ENCODE data around the gene CILP2. TPM values are rescaled to one million over a fixed set of nuclear protein-coding genes. Genes with fewer than 3 reads are reported as not detected.

CILP2 gene
- total RNA-seq, 1 donor from 2014 or later = 2.2 TPM

DNA sequence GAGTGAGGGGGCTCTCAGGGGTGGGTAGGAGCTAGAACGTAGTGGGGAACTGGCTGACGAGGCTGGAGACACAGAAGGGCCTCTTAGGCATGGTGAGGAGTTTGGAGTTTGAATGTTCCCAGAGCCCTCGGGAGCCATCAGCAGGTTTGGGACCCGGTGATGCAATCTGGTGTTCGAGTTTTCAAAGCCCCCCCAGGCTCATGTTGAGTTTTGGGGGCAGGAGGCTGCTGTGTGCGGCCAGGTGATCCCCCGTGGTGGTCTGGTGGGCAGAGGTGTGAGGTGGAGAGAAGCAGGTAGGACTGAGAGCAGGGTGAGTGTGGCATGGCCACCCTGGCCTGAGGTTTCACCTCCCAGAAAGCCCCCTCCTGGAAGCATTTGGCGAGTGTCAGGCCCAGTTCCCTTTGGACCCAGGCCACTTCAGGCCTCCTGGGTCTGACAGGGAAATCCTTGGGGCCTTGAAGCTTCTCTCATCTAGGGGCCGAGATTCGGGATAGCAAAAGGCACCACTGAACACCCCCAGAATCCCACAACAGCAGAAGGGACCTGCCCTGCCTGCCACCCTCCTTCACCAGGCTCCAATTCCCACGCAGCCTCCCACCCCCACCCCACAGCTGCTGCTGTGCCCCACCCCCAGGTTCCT lies 8.2 kb upstream of the CILP2 start:
- DNase-seq (ENCODE audit: low spot score) = no peak

DNA sequence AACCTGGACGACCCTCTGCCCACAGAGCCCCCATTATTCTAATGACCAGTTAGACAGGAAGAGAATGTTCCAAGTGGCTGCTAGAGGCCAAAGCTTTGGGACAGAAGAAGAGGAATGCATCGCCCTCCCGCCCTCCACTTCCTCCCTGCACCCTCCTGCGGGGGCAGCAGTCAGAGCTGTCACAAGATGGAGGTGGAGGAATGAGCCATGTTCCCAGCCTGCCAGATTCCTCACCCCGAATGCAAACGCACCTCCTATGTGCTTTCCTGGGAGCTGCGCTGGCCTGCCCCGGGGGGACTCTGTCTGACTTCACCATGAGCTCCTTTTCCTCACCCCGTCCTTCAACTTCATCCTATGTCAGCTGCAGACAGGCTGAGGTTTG lies 7.7 kb upstream of the CILP2 start:
- DNase-seq (ENCODE audit: low spot score) = no peak

DNA sequence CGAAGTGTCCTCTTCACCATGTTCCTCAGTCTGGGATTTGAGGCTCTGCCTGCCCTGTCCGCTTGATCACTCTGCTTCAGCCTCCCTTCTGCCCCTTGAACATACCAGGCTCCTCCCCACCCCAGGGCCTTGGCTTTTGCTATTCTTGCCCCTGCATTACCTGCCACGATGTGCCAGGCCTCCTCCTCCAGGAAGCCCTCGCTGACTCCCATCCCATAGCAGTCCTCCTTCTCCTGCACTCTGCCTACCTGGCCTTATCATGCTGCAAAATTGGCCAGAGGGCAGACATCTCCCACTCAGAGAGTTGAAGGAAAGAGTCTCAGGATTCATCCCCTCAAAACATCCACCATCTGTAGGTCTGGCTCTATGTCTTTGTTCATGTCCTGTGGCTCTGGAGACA lies 7.2 kb upstream of the CILP2 start:
- no peak for DNase-seq (ENCODE audit: low spot score)

DNA sequence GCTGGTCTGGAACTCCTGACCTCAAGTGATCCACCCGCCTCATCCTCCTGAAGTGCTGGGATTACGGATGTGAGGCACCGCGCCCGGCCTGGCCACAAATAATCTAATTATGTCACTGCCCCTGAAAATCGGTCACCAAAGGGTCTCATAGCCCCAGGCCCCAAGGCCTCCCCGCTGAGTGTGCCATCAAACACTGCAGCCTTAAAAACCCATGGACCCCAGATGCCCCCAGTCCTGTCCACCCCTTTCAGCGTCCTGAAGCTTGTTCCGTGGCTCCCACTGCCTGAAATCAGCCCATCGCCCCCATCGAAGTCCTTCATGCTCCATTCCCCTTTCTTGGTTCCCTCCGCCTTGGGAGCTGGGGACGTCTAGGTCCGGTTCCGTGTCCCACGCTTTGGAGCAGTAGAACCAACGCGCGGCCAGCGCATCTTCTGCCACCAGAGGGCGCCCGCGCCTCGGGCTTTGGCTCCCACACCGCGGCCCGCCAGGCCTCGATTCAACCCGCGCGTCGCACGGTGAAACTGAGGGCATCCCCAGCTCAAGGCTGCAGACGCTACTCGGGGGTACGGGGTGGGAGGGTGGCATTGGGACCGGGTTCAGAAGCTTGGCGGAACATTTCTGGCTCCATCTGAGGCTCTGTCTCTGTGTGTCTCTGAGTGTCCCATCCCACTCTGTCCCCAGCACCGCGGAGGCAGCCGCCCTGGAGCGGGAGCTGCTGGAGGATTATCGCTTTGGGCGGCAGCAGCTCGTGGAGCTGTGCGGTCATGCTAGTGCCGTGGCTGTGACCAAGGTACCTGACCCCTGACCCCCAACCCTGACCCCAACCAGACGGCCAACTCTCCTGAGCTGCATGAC lies 5.9 kb upstream of the CILP2 start:
- peak; percentile 96 for DNase-seq (ENCODE audit: low spot score)

DNA sequence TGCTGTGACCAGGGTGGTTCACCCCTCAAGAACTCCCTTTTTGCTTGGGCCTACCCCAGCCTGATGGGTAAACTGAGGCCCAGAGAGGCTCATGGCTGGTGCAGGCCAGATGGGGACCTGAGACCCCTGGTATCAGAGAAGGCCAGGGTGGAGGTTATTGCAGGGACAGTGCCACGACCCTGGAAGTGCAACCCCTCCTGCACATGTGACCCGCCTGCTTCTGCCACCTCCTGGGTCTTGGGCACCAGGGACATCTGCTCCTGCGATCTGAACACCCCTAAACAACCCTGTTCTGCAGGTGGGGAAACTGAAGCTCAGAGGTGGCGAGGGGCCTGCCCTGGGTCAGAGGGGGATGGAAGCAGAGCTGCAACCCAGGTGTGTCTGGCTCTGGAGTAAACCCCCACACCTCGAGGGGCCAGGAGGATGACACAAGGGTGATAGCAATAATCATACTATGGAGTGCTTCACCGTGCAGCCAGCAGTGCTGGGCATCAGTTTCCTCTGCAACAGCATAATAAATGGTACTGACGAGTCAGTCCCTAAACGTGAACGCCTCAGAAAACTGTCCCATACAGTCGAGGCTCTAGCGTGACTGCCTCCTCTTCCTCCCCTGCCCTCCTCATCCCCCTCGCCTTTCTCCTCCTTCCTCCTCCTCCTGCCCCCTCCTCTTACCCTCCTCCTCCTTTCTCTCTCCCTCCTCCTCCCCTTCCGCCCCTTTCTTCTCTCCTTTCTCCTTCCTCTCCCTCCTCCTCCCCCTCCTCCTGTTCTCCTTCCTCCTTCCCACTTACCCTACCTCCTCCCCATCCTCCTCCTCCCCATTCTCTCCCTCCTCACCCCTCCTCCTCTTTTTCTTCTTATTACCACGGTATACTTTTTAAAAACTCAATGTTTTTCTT lies 5.0 kb upstream of the CILP2 start:
- DNase-seq (ENCODE audit: low spot score) = no peak

DNA sequence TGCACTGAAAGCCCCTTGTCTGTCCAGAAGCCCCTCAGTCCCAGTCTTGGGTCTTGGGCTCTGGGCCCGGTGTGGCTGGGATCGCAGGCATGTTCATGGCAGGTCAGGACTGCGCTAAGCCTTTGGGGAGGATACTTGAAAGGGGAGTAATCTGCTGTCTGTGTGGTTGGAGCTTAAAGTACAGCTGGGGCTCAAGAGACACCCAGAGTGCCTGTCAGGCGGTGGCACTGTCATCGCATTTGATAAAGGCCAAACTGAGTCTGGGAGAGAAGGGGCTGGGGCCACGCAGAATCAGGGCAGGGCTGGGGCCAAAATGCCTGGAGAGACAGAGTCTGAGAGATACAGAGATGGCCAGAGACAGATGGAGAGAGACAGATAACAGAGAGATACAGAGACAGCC lies 4.2 kb upstream of the CILP2 start:
- no peak for DNase-seq (ENCODE audit: low spot score)

DNA sequence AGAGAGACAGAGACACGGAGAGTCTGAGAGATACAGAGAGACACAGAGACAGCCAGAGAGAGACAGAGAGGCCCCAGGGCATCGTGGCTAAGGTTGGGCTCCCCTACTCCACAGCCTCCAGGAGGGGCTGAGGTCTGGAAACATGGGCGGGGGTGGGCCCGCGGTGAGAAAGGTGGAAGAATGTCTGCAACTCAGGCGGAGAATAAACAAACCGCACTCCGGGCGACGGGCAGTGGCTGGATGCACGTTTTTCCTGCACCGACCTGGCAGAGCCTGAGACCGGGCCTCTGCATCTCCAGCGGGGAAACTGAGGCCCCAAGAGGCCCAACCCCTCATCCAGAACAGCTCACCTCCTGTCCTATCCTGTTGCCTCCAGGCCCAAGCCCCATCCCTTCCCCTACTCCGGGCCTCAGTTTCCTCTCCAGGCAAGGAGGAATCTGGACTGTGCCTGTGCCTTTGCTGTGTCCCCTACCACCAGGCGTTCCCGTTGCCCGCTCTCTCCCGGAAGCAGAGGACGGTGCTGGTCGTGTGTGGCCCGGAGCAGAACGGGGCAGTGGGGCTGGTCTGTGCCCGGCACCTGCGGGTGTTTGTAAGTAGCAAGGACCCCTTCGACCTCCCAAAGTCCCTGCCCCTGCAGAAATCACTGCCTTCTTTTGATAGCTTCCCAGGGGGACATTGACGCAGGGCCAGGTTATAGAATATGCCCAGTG lies 3.4 kb upstream of the CILP2 start:
- DNase-seq (ENCODE audit: low spot score) = no peak

DNA sequence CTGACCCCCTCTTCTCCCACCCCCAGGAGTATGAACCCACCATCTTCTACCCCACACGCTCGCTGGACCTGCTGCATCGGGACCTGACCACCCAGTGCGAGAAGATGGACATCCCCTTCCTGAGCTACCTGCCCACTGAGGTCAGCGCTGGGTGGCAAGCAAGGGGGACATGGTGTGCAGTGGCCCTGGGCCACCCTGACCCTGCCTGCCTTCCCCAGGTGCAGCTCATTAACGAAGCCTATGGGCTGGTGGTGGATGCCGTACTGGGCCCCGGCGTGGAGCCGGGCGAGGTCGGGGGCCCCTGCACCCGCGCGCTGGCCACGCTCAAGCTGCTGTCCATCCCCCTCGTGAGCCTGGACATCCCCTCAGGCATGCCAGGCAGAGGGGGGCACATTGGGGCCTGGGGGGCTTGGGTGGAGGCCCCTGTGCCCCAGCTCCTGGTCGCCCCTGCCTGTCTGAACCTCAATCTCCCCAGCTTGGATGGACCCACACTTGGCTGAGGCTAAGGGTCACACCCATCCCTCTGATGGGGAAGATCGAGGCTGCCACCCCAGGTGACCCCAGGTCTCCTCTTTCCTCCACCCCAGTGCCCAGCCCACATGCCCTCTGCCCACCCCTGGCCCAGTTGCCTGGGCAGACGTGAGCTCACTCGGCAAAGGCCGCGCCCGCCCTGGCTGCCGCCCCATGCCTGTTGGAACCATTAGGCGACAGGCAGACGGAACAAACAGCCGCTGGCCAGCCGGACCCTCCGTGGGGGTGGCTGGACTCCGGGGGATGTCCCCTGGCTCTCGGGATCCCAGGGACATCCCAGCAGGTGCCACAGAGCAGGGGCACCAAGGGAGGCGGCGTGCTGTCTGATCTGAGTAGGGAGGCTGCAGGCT lies 2.5 kb upstream of the CILP2 start:
- DNase-seq (ENCODE audit: low spot score) = no peak

DNA sequence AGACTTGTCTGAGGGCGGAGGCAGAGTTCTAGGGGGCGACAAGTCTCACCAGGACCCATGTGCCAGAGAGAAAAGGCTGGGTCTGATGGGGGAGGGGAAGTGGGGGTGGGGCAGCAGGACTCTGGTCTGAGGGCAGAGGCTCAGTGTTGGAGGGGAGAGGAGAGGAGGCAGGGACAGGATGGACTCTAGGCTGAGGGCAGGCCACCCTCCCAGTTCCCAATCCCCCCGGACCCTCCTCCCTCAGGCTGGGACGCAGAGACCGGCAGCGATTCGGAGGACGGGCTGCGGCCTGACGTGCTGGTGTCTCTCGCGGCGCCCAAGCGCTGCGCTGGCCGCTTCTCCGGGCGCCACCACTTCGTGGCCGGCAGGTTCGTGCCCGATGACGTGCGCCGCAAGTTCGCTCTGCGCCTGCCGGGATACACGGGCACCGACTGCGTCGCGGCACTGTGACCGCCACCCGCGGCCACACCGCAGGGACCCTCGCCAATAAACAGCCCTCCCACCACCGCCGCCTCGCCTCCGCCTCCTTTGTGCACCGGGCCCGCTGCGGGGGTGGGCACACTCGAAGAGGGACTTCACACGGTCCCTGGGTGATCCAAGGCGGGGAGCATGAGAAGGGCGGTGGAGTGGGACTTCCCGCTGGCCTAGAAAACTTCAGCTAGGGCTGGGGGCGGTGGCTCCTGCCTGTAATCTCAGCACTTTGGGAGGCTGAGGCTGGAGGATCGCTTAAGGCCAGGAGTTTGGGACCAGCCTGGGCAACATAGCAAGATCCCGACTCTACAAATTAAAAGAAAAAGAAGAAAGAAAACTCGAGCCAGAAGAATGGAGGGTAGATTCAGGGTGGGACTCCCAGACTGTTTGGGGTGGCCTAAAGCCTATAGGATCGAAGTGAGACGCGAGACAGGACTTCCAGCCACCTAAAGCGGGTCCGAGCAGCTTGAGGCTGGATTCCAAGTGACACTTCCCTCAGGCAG lies 703 bp upstream of the CILP2 start:
- DNase-seq (ENCODE audit: low spot score) = no peak

DNA sequence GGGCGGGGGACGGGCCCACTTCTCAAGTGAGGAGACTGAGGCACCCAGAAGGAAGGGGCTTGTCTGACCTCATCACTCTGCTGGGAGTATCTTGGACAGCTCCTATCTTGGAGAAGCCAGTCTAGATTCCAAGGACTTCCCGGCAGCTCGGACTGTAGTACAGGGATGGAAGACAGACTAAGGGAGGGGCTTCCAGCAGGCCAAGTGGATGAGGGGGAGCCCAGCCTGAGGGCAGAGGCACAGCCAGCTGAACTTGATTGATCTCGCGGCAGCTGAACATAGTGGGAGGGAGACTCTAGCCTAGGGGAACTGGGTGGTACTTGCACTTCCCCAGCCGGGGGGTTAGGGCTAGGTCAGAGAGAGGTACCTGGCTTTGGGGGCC lies 711 bp downstream of the CILP2 start:
- DNase-seq (ENCODE audit: low spot score) = no peak

DNA sequence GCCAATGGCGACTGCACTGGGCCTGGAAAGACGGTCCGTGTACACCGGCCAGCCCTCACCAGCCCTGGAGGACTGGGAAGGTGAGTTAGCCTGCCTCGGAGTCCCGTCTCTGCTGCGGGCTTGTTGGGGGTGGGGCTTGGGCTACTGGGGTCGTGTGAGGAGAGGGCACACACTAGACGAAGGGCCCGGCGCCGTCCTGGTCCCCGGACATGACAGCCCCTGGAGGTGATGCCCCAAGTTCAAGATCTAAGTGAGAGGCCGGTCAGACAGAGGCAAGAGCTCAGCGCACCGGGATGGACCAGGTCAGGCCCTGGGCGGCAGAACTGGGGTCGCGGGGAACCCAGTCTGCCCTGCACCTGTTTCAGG lies 1.6 kb downstream of the CILP2 start:
- DNase-seq (ENCODE audit: low spot score) = no peak

DNA sequence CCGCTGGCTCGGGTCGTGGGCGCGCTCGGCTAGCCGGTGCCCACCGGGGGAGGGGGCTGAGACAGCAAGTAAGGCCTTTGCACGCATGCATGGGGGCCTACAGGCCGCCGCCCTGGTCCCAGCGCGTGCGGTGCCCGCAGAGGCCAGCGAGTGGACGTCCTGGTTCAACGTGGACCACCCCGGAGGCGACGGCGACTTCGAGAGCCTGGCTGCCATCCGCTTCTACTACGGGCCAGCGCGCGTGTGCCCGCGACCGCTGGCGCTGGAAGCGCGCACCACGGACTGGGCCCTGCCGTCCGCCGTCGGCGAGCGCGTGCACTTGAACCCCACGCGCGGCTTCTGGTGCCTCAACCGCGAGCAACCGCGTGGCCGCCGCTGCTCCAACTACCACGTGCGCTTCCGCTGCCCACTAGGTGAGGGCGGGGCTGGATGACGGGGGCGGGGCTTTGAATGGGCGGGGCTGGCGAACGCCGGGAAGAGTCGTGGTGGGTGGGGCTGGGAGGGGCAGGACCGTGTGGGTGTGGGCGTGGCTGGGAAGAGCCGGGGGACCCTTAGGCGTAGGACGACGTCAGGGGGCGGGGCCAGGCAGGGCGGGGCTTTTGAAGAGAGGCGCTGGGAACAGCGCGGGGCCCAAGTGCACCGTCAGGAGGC lies 2.1 kb downstream of the CILP2 start:
- no peak for DNase-seq (ENCODE audit: low spot score)

DNA sequence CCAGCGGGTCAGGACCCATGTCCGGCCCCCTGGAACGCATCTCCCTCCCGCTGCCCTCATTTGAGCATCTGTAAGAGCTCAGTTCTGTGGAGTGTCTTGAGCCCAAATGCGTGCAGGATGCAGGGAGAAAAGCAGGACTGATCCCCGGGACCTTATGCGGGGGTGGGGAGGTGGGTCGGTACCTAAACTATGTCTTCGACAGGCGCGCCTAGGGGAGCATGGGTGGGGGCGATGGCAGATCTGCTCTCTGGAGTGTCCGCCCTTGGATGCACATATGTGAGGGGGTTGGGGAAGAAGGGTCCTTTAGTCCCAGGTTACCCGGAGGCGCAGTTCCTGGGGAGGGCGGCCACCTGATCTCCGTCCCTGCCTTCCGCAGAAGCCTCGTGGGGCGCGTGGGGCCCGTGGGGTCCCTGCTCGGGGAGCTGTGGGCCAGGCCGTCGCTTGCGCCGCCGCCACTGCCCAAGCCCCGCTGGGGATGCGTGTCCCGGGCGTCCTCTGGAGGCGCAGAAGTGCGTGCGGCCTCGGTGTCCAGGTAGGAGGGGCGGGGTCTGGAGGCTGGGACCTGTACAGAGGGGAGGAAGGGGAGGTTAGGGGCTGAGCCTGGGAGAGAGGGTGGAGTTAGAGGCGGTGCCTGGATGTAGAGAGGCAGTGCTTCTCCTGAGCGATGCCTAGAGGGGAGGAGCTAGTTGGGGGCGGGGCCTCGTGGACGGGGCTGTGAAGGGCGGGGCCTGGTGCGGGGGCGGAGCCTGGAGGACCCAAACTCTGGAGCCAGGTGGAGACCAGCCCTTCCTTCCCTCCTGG lies 2.9 kb downstream of the CILP2 start:
- no peak for DNase-seq (ENCODE audit: low spot score)

DNA sequence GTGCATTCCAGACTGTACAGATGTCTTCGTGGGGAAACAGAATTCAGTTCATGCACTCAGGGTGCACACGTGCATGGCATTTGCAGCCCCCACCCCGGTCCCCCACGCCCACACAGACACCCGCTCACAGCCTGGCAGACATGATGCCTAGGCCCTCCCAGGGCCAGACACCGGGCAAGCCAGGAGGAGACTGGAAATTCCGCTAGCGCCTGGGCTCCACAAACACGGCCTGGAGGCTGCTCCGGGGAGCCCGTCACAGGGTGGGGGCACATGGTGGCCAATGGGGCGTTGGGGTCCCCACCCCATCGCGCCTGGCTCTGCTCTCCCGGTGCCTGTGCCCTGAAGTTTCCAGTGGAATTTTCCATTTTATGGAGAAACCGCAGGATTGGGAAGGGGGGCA lies 3.6 kb downstream of the CILP2 start:
- no peak for DNase-seq (ENCODE audit: low spot score)

DNA sequence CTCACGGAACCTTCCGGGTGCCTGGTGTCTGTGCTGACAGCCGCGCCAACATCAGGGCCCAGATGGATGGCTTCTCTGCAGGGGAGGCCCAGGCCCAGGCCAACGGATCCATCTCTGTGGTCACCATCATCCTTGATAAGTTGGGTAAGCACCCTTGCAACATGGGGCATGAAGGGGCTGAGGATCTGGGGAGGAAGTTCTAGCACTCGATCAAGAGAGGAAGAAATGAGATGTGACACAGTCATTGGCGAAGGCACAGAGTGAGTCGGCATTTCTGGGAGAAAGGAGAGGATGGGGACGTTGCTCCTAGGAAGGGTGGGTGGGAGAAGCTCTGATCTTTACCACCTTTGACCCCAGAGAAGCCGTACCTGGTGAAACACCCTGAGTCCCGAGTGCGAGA lies 4.4 kb downstream of the CILP2 start:
- DNase-seq (ENCODE audit: low spot score) = no peak

DNA sequence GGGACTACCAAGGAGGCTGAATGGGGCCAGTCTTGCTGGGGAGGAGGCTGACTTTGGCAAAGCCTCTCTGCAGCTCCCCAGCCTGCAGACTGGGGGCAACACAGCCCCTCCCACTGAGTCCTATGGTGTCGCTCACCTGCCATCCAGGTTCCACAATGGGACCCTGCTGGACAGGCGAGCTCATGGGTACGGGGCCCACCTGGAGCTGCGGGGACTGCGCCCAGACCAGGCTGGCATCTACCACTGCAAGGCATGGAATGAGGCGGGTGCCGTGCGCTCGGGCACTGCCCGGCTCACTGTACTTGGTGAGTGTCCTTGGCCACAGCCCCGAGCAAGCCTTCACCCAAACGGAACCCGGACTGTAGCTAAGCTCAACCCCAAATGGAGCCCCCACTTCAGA lies 5.0 kb downstream of the CILP2 start:
- DNase-seq (ENCODE audit: low spot score) = no peak

DNA sequence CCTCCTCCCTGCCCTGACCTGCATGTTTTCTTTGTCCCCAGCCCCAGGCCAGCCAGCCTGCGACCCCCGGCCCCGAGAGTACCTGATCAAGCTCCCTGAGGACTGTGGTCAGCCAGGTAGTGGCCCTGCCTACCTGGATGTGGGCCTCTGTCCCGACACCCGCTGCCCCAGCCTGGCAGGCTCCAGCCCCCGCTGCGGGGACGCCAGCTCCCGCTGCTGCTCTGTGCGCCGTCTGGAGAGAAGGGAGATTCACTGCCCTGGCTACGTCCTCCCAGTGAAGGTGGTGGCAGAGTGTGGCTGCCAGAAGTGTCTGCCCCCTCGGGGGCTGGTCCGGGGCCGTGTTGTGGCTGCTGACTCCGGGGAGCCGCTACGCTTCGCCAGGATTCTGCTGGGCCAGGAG lies 5.6 kb downstream of the CILP2 start:
- DNase-seq (ENCODE audit: low spot score) = no peak
